Lower leg skin (tissue), 3 donors: Measurements from ENCODE around the gene OLFM2.

Experiments
- POLR2A ChIP-seq, 2 donors: fragments of 450-650 bp; IDR thresholded peaks; one replicate each; pipeline ENCODE4 v1.6.1; 2016 to 2017; ENCODE audit warnings: antibody characterized with exemption in 2 of 2, mild to moderate bottlenecking in 1 of 2, moderate library complexity in 1 of 2
- TF ChIP-seq, protein P1 (sequence below), 3 donors: fragments of 450-650 bp; IDR thresholded peaks; one replicate each; pipeline ENCODE4 v1.5.1; 2016; ENCODE audit warnings: antibody characterized with exemption in 3 of 3, mild to moderate bottlenecking in 3 of 3, moderate library complexity in 2 of 3

DNA sequence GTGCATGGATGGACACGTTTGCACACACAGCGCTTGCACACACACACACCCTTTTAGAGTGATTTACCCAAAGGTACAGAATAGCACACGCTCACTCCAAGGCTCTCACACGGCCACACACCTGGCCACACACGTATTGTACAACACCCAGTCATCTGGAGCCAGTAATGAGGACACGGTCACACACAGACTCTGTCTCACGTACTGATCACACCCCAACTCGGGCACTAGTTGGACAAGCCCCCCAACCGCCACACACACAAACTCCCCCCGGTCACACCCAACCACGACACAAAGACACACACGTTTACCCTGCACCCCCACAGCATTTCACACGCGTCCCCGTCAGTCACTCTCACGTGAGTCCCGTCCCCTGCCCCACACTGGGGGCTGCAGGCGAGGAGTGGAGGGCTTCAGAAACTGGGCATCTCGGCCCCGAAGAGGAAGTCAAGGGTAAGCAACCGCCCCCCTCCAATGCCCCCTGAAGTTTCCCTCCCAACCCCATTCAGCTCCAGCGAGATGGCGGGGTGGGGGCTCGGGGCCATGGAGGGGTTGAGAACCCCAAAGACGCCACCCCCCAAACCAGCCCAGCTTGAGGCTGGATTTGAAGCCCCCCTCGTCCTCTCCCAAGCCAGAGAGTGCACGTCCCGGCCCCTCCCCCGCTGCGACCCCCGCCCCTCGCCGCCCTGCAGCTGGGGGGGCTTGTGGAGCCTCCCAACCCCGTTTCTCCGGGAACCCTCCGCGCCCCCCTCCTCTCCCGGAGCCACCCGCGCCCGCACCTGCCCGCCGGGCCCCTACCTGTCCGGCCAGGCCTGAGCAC is 599 bp downstream of the OLFM2 start:
- TF ChIP-seq, protein P1, sequence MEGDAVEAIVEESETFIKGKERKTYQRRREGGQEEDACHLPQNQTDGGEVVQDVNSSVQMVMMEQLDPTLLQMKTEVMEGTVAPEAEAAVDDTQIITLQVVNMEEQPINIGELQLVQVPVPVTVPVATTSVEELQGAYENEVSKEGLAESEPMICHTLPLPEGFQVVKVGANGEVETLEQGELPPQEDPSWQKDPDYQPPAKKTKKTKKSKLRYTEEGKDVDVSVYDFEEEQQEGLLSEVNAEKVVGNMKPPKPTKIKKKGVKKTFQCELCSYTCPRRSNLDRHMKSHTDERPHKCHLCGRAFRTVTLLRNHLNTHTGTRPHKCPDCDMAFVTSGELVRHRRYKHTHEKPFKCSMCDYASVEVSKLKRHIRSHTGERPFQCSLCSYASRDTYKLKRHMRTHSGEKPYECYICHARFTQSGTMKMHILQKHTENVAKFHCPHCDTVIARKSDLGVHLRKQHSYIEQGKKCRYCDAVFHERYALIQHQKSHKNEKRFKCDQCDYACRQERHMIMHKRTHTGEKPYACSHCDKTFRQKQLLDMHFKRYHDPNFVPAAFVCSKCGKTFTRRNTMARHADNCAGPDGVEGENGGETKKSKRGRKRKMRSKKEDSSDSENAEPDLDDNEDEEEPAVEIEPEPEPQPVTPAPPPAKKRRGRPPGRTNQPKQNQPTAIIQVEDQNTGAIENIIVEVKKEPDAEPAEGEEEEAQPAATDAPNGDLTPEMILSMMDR (IDR thresholded peaks at IDR 0.05) = no peak
- TF ChIP-seq POLR2A (IDR thresholded peaks at IDR 0.05) = no peak
